PC-3 (cell line): Measurements from ENCODE around the gene ZBTB16. TPM values are rescaled to one million over a fixed set of nuclear protein-coding genes. Genes with fewer than 3 reads are reported as not detected.

Experiments used
- ATAC-seq: fragments of 200-7000 bp; cut with Tn5 transposase; 2 replicates; pipeline ENCODE4 v1.9.1; 2020; ENCODE audit warnings: mild to moderate bottlenecking, moderate library complexity
- BruUV-seq: library from RNA; stranded (reverse); fragments of 400-500 nt; replicated peaks from 2 replicates; lab custom pipeline; 2021; lab: Mats Ljungman, UMichigan
- CTCF ChIA-PET: fragments of 300-600 bp; sonication (Branson Sonifier 250); formaldehyde crosslinking; loops from one replicate; lab custom pipeline; 2022; ENCODE audit warnings: antibody characterized with exemption; lab: Charles Lee
- POLR2A ChIA-PET: fragments of 300-600 bp; sonication (Branson Sonifier 250); formaldehyde crosslinking; loops from one replicate; lab custom pipeline; 2022; ENCODE audit warnings: antibody characterized with exemption; ENCODE audit not compliant: unreplicated experiment; lab: Charles Lee
- DNase-seq: peaks from one replicate; pipeline ENCODE4 v3.0.0-alpha.2; 2015
- H2AFZ ChIP-seq: fragments of 300-600 bp; sonication (generic); 2 replicates; pipeline ENCODE4 v1.6.0; 2016; ENCODE audit warnings: antibody characterized with exemption, low read length
- H3F3A ChIP-seq: fragments of 300-600 bp; sonication (generic); one replicate; pipeline ENCODE4 v1.6.0; 2017; ENCODE audit warnings: antibody characterized with exemption, low read length, control low read depth, mild to moderate bottlenecking; ENCODE audit not compliant: unreplicated experiment
- H3K27ac ChIP-seq: fragments of 300-600 bp; sonication (generic); 2 replicates; pipeline ENCODE4 v1.5.1; 2016; ENCODE audit warnings: mild to moderate bottlenecking, low read length
- H3K27me3 ChIP-seq: fragments of 300-600 bp; sonication (generic); 2 replicates; pipeline ENCODE4 v1.6.1; 2016; ENCODE audit warnings: low read length, mixed read lengths
- H3K36me3 ChIP-seq: fragments of 300-600 bp; sonication (generic); 2 replicates; pipeline ENCODE4 v1.6.1; 2016; ENCODE audit warnings: low read depth, mixed run types, low read length, mixed read lengths
- H3K4me1 ChIP-seq: fragments of 300-600 bp; sonication (generic); 2 replicates; pipeline ENCODE4 v1.5.1; 2016; ENCODE audit warnings: low read length; ENCODE audit not compliant: insufficient read depth
- H3K4me2 ChIP-seq: fragments of 300-600 bp; sonication (generic); 2 replicates; pipeline ENCODE4 v1.6.0; 2016; ENCODE audit warnings: low read length
- H3K4me3 ChIP-seq: fragments of 300-600 bp; sonication (generic); 2 replicates; pipeline ENCODE4 v1.5.1; 2016; ENCODE audit warnings: mild to moderate bottlenecking, low read length, mixed read lengths
- H3K79me2 ChIP-seq: fragments of 300-600 bp; sonication (generic); 2 replicates; pipeline ENCODE4 v1.6.1; 2017; ENCODE audit warnings: low read length, mixed read lengths
- H3K9ac ChIP-seq: fragments of 300-600 bp; sonication (generic); 2 replicates; pipeline ENCODE4 v1.6.0; 2016; ENCODE audit warnings: mild to moderate bottlenecking, low read length
- H3K9me2 ChIP-seq: fragments of 300-600 bp; sonication (generic); replicated peaks from 2 replicates; pipeline ENCODE4 v1.6.1; 2016; ENCODE audit warnings: mixed run types, low read length, mixed read lengths
- H3K9me3 ChIP-seq: fragments of 300-600 bp; sonication (generic); 2 replicates; pipeline ENCODE4 v1.6.1; 2016; ENCODE audit warnings: low read length, mixed read lengths
- H4K20me1 ChIP-seq: fragments of 300-600 bp; sonication (generic); 2 replicates; pipeline ENCODE4 v1.6.1; 2016; ENCODE audit warnings: low read length, mixed read lengths
- CTCF ChIP-seq: fragments of 300-600 bp; sonication (generic); conservative IDR thresholded peaks from 2 replicates; pipeline ENCODE4 v1.5.1; 2017; ENCODE audit warnings: antibody characterized with exemption, low read depth, mild to moderate bottlenecking, low read length
- EZH2 ChIP-seq: fragments of 300-600 bp; sonication (generic); IDR thresholded peaks from one replicate; pipeline ENCODE4 v1.6.1; 2017; ENCODE audit warnings: antibody characterized with exemption, mild to moderate bottlenecking, low read length; ENCODE audit not compliant: unreplicated experiment
- EZH2phosphoT487 ChIP-seq: fragments of 300-600 bp; sonication (generic); IDR thresholded peaks from 2 replicates; pipeline ENCODE4 v1.6.1; 2018; ENCODE audit warnings: mild to moderate bottlenecking, antibody characterized with exemption, low read length, borderline replicate concordance
- intact Hi-C: fragments of 100-400 bp; cut with micrococcal nuclease; formaldehyde crosslinking; loops from 2 replicates; pipeline ENCODE4 v1.9.0; 2023
- total RNA-seq: library from RNA; depleted of rRNA; stranded (reverse); fragments of >200 nt; gene quantifications from 2 replicates; pipeline ENCODE4 v1.2.3, GENCODE V29; 2014

The ZBTB16 gene
- total RNA-seq, 1 experiment from 2014 or later = not detected

- DNase-seq (no peak), ATAC-seq (no peak)
- peaks cover 73% of the 10 kb centered on the region for H3K27me3 ChIP-seq
- ChIA-PET POLR2A (no interaction called here), CTCF (no interaction called here)
- no peak overlapping the region for H3K4me3 ChIP-seq
- BruUV-seq = no TSS peak
- no peak overlapping the region for H3K27ac ChIP-seq
- no peaks in the 10 kb centered on the region for H3K79me2 ChIP-seq
- H3K9ac ChIP-seq = no peak overlapping the region
- H3K4me2 ChIP-seq = peak overlapping the region; percentile 67; the same call in 1 of the 2 replicates
- H3F3A ChIP-seq = no peaks in the 10 kb centered on the region
- no peak for TF ChIP-seq CTCF
- no peak for TF ChIP-seq EZH2phosphoT487
- no peak for TF ChIP-seq EZH2
- no peak overlapping the region for H2AFZ ChIP-seq
- peaks cover 46% of the 10 kb centered on the region for H3K4me1 ChIP-seq
- H3K36me3 ChIP-seq = no peaks in the 10 kb centered on the region
- H4K20me1 ChIP-seq = peaks cover 25% of the 10 kb centered on the region
- no peaks in the 10 kb centered on the region for H3K9me3 ChIP-seq
- intact Hi-C loops = loop anchor here (10.0 kb wide), 1 partner anchor 119 kb away; no protein-coding TSS in a partner anchor
- H3K9me2 ChIP-seq = no peaks in the 10 kb centered on the region
These were observed 104.4 kb downstream of the ZBTB16 start for GRCh38 chr11:114163830-114164401.

- no peak overlapping the region for H3K27ac ChIP-seq
- DNase-seq (no peak), ATAC-seq (no peak)
- no peaks in the 10 kb centered on the region for H3K9me3 ChIP-seq
- BruUV-seq = no TSS peak
- ChIA-PET CTCF (no interaction called here), POLR2A (no interaction called here)
- peaks cover 40% of the 10 kb centered on the region for H3K4me1 ChIP-seq
- H3K4me3 ChIP-seq = no peak overlapping the region
- no peaks in the 10 kb centered on the region for H3K9me2 ChIP-seq
- H3K4me2 ChIP-seq = no peak overlapping the region
- H3F3A ChIP-seq = no peaks in the 10 kb centered on the region
- no peak overlapping the region for H2AFZ ChIP-seq
- peaks cover 25% of the 10 kb centered on the region for H4K20me1 ChIP-seq
- no peak overlapping the region for H3K9ac ChIP-seq
- intact Hi-C loops = loop anchor here (10.0 kb wide), 1 partner anchor 120 kb away; no protein-coding TSS in a partner anchor
- H3K36me3 ChIP-seq = no peaks in the 10 kb centered on the region
- no peaks in the 10 kb centered on the region for H3K79me2 ChIP-seq
- TF ChIP-seq CTCF (no peak), EZH2 (no peak), EZH2phosphoT487 (no peak)
- peaks cover 79% of the 10 kb centered on the region for H3K27me3 ChIP-seq
These were observed 105.0 kb downstream of the ZBTB16 start for GRCh38 chr11:114164546-114164945.
